PC-3 (cell line): ENCODE data around the gene CLEC16A. TPM values are rescaled to one million over a fixed set of nuclear protein-coding genes. Genes with fewer than 3 reads are reported as not detected.

ENCODE experiments used
- ATAC-seq: fragments of 200-7000 bp; cut with Tn5 transposase; 2 replicates; pipeline ENCODE4 v1.9.1; 2020; ENCODE audit warnings: mild to moderate bottlenecking, moderate library complexity
- BruUV-seq: library from RNA; stranded (reverse); fragments of 400-500 nt; replicated peaks from 2 replicates; lab custom pipeline; 2021; lab: Mats Ljungman, UMichigan
- CTCF ChIA-PET: fragments of 300-600 bp; sonication (Branson Sonifier 250); formaldehyde crosslinking; loops from one replicate; lab custom pipeline; 2022; ENCODE audit warnings: antibody characterized with exemption; lab: Charles Lee
- POLR2A ChIA-PET: fragments of 300-600 bp; sonication (Branson Sonifier 250); formaldehyde crosslinking; loops from one replicate; lab custom pipeline; 2022; ENCODE audit warnings: antibody characterized with exemption; ENCODE audit not compliant: unreplicated experiment; lab: Charles Lee
- DNase-seq: peaks from one replicate; pipeline ENCODE4 v3.0.0-alpha.2; 2015
- H2AFZ ChIP-seq: fragments of 300-600 bp; sonication (generic); 2 replicates; pipeline ENCODE4 v1.6.0; 2016; ENCODE audit warnings: antibody characterized with exemption, low read length
- H3F3A ChIP-seq: fragments of 300-600 bp; sonication (generic); one replicate; pipeline ENCODE4 v1.6.0; 2017; ENCODE audit warnings: antibody characterized with exemption, low read length, control low read depth, mild to moderate bottlenecking; ENCODE audit not compliant: unreplicated experiment
- H3K27ac ChIP-seq: fragments of 300-600 bp; sonication (generic); 2 replicates; pipeline ENCODE4 v1.5.1; 2016; ENCODE audit warnings: mild to moderate bottlenecking, low read length
- H3K27me3 ChIP-seq: fragments of 300-600 bp; sonication (generic); 2 replicates; pipeline ENCODE4 v1.6.1; 2016; ENCODE audit warnings: low read length, mixed read lengths
- H3K36me3 ChIP-seq: fragments of 300-600 bp; sonication (generic); 2 replicates; pipeline ENCODE4 v1.6.1; 2016; ENCODE audit warnings: low read depth, mixed run types, low read length, mixed read lengths
- H3K4me1 ChIP-seq: fragments of 300-600 bp; sonication (generic); 2 replicates; pipeline ENCODE4 v1.5.1; 2016; ENCODE audit warnings: low read length; ENCODE audit not compliant: insufficient read depth
- H3K4me2 ChIP-seq: fragments of 300-600 bp; sonication (generic); 2 replicates; pipeline ENCODE4 v1.6.0; 2016; ENCODE audit warnings: low read length
- H3K4me3 ChIP-seq: fragments of 300-600 bp; sonication (generic); 2 replicates; pipeline ENCODE4 v1.5.1; 2016; ENCODE audit warnings: mild to moderate bottlenecking, low read length, mixed read lengths
- H3K79me2 ChIP-seq: fragments of 300-600 bp; sonication (generic); 2 replicates; pipeline ENCODE4 v1.6.1; 2017; ENCODE audit warnings: low read length, mixed read lengths
- H3K9ac ChIP-seq: fragments of 300-600 bp; sonication (generic); 2 replicates; pipeline ENCODE4 v1.6.0; 2016; ENCODE audit warnings: mild to moderate bottlenecking, low read length
- H3K9me2 ChIP-seq: fragments of 300-600 bp; sonication (generic); replicated peaks from 2 replicates; pipeline ENCODE4 v1.6.1; 2016; ENCODE audit warnings: mixed run types, low read length, mixed read lengths
- H3K9me3 ChIP-seq: fragments of 300-600 bp; sonication (generic); 2 replicates; pipeline ENCODE4 v1.6.1; 2016; ENCODE audit warnings: low read length, mixed read lengths
- H4K20me1 ChIP-seq: fragments of 300-600 bp; sonication (generic); 2 replicates; pipeline ENCODE4 v1.6.1; 2016; ENCODE audit warnings: low read length, mixed read lengths
- EZH2 ChIP-seq: fragments of 300-600 bp; sonication (generic); IDR thresholded peaks from one replicate; pipeline ENCODE4 v1.6.1; 2017; ENCODE audit warnings: antibody characterized with exemption, mild to moderate bottlenecking, low read length; ENCODE audit not compliant: unreplicated experiment
- EZH2phosphoT487 ChIP-seq: fragments of 300-600 bp; sonication (generic); IDR thresholded peaks from 2 replicates; pipeline ENCODE4 v1.6.1; 2018; ENCODE audit warnings: mild to moderate bottlenecking, antibody characterized with exemption, low read length, borderline replicate concordance
- intact Hi-C: fragments of 100-400 bp; cut with micrococcal nuclease; formaldehyde crosslinking; loops from 2 replicates; pipeline ENCODE4 v1.9.0; 2023
- total RNA-seq: library from RNA; depleted of rRNA; stranded (reverse); fragments of >200 nt; gene quantifications from 2 replicates; pipeline ENCODE4 v1.2.3, GENCODE V29; 2014
- TF ChIP-seq, protein P1 (sequence below): fragments of 300-600 bp; sonication (generic); conservative IDR thresholded peaks from 2 replicates; pipeline ENCODE4 v1.5.1; 2017; ENCODE audit warnings: antibody characterized with exemption, low read depth, mild to moderate bottlenecking, low read length

Gene CLEC16A
- total RNA-seq, 1 experiment from 2014 or later = 9.5 TPM

DNA sequence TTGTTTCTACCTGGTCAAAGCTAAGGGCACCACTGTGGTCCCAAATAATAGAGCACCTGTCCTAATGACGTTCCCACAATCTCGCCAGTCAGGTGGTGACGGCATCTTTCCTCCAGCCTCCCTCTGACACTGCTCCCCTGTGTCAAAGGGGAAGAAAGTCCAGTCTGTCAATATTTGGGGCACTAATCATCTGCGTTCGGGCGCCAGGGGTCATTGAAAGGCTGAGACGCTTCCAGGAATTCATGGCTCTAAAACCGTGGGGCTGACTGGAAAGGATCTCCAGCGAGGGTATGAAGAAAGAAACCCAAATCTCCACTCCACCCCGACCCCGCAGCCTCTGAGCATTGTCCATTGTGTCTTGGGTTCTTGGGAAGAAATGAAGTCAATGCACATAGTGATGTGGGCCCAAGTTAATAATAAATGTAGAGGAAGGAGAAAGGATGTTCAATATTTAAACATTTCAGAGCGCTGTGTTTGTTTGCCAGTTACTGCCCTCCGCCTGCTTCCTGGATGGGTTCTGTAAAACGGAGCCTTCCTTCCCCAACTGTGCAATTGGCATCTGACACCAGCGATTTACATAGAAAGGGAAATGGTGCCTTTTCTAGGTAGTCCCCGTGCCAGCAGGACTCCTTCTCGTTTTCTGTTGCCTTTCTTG, 208.4 kb downstream of the CLEC16A start:
- no peak for ATAC-seq
- Histone ChIP-seq H3K27ac (no peak overlapping the region), H3F3A (no peaks in the 10 kb centered on the region), H4K20me1 (no peaks in the 10 kb centered on the region), H3K27me3 (no peaks in the 10 kb centered on the region), H3K79me2 (no peaks in the 10 kb centered on the region), H2AFZ (no peak overlapping the region), H3K4me2 (no peak overlapping the region), H3K4me3 (no peak overlapping the region), H3K36me3 (no peaks in the 10 kb centered on the region), H3K9ac (no peak overlapping the region), H3K4me1 (peaks cover 11% of the 10 kb centered on the region), H3K9me3 (no peaks in the 10 kb centered on the region), H3K9me2 (no peaks in the 10 kb centered on the region)
- intact Hi-C loops = no loop called here
- BruUV-seq = no TSS peak
- CTCF ChIA-PET = no interaction called here
- POLR2A ChIA-PET = no interaction called here
- no peak for DNase-seq
- TF ChIP-seq, protein P1, sequence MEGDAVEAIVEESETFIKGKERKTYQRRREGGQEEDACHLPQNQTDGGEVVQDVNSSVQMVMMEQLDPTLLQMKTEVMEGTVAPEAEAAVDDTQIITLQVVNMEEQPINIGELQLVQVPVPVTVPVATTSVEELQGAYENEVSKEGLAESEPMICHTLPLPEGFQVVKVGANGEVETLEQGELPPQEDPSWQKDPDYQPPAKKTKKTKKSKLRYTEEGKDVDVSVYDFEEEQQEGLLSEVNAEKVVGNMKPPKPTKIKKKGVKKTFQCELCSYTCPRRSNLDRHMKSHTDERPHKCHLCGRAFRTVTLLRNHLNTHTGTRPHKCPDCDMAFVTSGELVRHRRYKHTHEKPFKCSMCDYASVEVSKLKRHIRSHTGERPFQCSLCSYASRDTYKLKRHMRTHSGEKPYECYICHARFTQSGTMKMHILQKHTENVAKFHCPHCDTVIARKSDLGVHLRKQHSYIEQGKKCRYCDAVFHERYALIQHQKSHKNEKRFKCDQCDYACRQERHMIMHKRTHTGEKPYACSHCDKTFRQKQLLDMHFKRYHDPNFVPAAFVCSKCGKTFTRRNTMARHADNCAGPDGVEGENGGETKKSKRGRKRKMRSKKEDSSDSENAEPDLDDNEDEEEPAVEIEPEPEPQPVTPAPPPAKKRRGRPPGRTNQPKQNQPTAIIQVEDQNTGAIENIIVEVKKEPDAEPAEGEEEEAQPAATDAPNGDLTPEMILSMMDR = no peak
- TF ChIP-seq EZH2 = no peak
- TF ChIP-seq EZH2phosphoT487 = no peak

DNA sequence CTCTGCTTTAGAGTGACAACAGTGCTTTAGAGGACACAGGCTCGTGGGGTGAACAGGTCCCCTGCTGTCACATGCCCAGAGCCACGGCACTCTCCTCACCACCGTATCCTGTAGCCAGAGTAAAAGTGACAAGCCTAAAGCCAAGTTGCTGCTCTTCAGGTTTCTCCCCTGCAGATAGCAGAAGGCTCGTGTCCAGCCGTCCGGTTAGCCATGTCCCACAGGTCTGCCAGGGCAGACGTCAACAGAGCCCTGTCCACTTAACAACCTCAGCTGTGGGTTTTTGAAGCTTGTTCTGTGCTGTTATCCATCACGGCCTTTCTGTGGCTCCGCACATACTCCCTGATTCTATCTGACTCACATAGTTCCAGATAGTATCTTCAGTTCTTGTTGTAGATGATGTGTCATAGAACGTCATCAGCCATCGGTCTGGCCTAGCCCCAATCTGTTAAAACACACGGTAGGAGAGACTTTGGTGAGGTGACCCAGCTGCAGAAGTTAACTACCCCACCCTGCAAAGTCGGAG, 211.0 kb downstream of the CLEC16A start:
- no peaks in the 10 kb centered on the region for H3K9me2 ChIP-seq
- TF ChIP-seq EZH2 (no peak), EZH2phosphoT487 (no peak)
- TF ChIP-seq, protein P1 = no peak
- H4K20me1 ChIP-seq = no peaks in the 10 kb centered on the region
- intact Hi-C loops = no loop called here
- H3K36me3 ChIP-seq = no peaks in the 10 kb centered on the region
- peaks cover 11% of the 10 kb centered on the region for H3K4me1 ChIP-seq
- H2AFZ ChIP-seq = peak overlapping the region; percentile 67
- DNase-seq = peak; percentile 73
- peak overlapping the region; percentile 70 for H3K4me2 ChIP-seq
- H3K9ac ChIP-seq = peak overlapping the region; percentile 30; the same call in 1 of the 2 replicates
- ChIA-PET CTCF (no interaction called here), POLR2A (no interaction called here)
- no peaks in the 10 kb centered on the region for H3K79me2 ChIP-seq
- no peaks in the 10 kb centered on the region for H3K9me3 ChIP-seq
- peak overlapping the region; percentile 79 for H3K27ac ChIP-seq
- H3K4me3 ChIP-seq = no peak overlapping the region
- BruUV-seq = no TSS peak
- peak; percentile 84 for ATAC-seq
- no peaks in the 10 kb centered on the region for H3K27me3 ChIP-seq
- H3F3A ChIP-seq = no peaks in the 10 kb centered on the region

DNA sequence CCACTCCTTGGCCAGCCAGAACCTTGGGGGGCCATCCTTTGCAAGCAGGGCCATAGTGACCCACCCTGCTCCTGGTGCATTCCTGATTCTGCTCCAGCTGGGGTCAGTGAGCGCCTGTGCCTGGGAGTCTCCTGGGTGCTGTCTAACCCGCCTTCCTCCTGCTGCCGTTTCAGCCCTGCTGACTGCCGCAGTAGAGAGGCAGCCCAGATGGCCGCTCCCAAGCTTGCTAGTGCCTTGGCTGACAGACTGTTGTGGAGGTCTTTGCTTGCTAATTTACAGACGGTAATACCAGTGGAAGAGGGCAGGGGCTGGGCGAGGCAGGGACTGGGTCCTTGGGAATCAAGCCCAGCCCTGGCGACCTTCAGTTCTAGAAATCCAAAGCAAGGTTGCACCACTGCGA, 212.0 kb downstream of the CLEC16A start:
- Histone ChIP-seq H3K27me3 (no peaks in the 10 kb centered on the region), H3K4me1 (peaks cover 11% of the 10 kb centered on the region), H3K4me3 (no peak overlapping the region), H3K4me2 (no peak overlapping the region), H3K27ac (no peak overlapping the region), H3K9me2 (no peaks in the 10 kb centered on the region), H3K79me2 (no peaks in the 10 kb centered on the region), H3K9ac (no peak overlapping the region), H3K9me3 (no peaks in the 10 kb centered on the region), H3F3A (no peaks in the 10 kb centered on the region), H4K20me1 (no peaks in the 10 kb centered on the region), H2AFZ (no peak overlapping the region), H3K36me3 (no peaks in the 10 kb centered on the region)
- DNase-seq (no peak), ATAC-seq (no peak)
- TF ChIP-seq, protein P1 = no peak
- TF ChIP-seq EZH2phosphoT487 (no peak), EZH2 (no peak)
- intact Hi-C loops = no loop called here
- ChIA-PET CTCF (no interaction called here), POLR2A (no interaction called here)
- no TSS peak for BruUV-seq
